DND-41 (cell line): ENCODE data around the gene INTS3.

Experiments
- CTCF ChIP-seq: IDR thresholded peaks from 2 replicates; pipeline ENCODE4 v1.5.1; 2012; ENCODE audit warnings: borderline replicate concordance, low read length, moderate library complexity, mild to moderate bottlenecking; ENCODE audit not compliant: poor library complexity, severe bottlenecking; ENCODE audit errors: extremely low read depth
- EZH2 ChIP-seq: IDR thresholded peaks from 3 replicates; pipeline ENCODE4 v1.6.1; 2012; ENCODE audit warnings: borderline replicate concordance, low read depth, mild to moderate bottlenecking, moderate library complexity, low read length, inconsistent platforms; ENCODE audit not compliant: severe bottlenecking

- TF ChIP-seq CTCF (no peak), EZH2 (no peak)
These were observed 18.3 kb downstream of the INTS3 start for GRCh38 chr1:153746174-153746573.
